HG02884 (cell line): ENCODE data around the gene NAT9.
A peak's percentile ranks its signal among the peaks of the same experiment; 100 is the strongest.

Experiments
- ATAC-seq: cut with Tn5 transposase; IDR thresholded peaks from one replicate; pipeline ENCODE4 v1.9.1; 2021; ENCODE audit warnings: mild to moderate bottlenecking, moderate library complexity; ENCODE audit not compliant: unreplicated experiment

The NAT9 gene

DNA sequence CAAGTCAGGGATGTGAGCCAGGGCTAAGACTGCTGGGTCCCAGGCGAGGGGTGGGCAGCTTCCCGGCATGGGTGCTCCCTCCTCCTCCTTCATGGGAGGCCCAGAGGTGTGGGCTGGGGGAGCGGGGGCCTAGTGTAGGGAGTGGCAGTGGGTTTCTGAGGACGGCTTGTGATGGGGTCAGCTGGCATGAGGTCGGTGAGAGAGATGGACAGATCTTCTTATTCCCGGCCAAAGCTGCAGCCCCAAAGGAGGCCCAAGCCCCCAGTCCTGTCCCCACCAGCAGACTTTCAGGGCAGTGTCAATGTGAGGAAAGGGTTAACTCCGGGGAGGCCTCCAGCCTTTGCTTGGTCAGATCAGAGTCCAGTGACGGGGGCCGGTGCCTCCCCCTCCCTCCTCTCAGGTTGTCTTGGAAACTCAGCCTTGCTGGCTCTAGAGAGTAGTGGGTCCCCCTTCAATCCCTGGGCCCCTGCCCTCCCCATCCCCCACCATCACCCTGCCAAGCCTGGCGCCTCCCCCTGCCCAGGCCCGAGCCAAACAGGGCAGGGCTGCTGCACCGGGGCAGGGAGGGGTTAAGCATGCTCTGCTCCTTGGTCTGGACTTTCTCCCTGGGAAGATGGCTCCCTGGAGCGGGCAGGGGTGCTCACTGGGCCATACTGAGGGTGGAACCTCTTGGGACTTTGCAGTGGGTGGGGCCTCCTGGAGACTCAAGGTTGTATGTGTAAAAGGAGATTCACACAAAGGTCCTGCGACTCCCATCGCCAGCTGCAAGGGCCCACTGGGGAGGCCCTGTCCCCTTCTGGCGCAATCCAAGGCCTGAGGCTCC is 12.4 kb downstream of the NAT9 start:
- ATAC-seq, result no peak

DNA sequence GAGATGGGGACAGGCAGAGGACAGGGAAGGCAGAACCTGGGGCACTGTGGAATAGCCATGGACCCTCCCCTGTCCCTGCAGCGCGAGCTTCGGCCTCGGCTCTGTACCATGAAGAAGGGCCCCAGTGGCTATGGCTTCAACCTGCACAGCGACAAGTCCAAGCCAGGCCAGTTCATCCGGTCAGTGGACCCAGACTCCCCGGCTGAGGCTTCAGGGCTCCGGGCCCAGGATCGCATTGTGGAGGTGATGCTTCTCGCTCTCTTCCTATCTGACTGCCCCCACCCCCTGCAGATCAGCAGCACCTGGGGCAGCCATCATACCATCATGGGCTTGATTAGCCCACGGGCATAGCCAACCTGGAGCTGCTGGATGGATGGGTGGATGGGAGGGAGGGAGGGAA is 14.2 kb downstream of the NAT9 start:
- ATAC-seq, result no peak

DNA sequence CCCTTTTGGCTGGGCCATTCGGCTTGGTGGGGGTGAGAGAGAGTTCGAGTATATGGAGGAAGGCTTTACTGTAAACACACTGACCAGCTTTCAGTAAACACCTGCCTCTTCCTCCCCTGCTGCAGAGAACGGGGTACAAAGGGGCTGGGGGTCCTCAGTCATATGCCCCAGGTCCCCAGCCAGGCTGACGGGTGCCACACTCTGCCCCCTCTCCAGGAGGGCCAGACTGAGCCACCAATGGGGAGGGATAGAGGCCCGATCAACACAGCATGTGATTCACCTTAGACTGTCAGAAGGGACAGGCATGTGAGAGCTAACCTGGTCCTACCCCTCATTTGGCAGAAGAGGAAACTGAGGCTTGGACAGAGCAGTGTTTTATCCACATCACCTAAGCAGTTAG is 14.7 kb downstream of the NAT9 start:
- no peak for ATAC-seq

DNA sequence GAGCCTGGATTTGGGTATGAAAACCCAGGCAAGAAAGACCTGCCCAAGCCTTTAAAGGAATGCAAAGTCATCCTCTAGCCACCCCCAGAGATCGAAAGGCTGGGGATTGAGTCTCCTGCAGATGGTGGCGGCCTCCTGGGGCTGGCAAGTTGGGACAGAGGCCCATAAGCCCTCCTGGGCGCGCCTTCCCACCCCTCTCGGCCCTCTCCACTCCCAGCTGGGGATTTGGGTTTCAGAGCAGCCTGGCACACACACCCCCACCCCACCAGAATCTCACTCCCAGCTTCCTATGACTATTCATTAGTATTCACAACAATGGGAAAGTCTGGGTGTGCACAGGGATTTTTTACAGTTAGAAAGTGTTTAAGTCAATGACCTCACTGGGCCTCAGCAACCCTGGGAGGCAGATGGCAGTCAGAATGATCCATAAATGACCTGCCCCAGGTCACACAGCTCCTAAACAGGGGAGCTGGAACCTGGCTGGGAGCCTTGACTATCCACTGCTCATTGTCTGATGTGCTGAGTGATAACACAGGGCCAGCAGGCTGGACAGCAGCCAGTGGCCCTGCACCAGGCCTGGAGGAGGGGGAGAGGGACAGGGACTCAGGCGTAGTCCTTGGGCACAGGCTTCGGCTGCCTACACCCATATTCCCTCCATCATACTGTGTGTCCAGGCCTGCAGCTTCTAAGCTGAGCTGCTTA is 15.6 kb downstream of the NAT9 start:
- ATAC-seq, result no peak

- no peak for ATAC-seq
Observed at GRCh38 chr17:74759941-74760340, 16.2 kb downstream of the NAT9 start.

- ATAC-seq, result no peak
Observed at GRCh38 chr17:74759243-74759801, 16.8 kb downstream of the NAT9 start.

DNA sequence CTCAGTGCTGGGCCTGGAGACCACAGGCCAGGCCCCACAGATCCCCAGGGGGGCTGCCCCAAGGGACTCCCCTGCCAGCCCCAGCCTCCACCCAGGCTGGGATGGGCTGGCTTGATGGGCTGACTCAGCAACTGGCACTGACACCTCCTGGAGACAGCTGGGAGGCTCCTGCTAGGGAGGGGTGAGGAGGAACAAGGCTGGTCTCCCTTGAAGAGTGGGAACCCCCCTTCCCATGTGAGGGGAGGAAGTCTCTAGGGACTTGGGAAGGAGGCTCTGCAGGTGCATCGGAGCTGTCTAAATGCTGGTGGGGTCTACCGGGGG is 17.3 kb downstream of the NAT9 start:
- no peak for ATAC-seq

GRCh38 chr17:74757931-74758847 is 18.0 kb downstream of the NAT9 start:
- no peak for ATAC-seq

DNA sequence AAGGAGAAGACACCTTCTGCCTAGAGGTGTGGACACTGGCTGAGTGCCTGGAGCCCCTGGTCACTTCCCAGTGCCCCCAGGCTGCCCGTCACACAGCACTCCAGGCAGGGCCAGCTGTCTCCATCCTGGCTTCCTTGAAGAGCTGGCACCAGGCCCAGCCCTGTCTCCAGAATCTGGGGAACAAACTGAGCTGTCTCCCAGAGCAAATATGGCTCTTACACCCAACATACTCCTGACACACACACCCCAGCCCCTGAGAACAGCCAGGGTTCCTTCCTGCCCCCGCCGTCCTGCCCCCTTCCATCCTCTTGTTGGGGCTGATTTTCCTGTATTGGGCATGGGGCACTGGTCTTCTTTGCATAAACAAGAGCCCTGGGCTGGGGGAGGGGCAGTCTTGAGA is 18.6 kb downstream of the NAT9 start:
- no peak for ATAC-seq

DNA sequence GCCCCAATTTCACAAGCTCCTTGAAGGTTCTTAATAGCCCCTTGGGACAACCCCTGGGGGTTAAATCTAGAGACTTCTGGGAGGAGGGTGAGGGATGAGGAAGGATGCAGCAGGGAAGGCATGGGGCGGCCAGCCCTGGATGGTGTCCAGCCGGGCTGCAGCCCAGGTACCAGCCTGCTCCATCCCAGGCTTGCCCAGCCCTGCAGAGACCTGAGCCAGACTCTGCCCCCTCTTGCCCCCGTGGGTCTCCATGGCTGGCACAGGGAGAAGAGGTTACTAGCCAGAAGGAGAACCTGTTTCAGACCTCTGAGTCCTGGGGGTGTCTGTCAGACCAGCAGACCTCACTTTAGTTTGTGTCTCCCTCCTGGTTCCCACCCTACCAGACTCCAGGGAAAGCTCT is 19.3 kb downstream of the NAT9 start:
- no peak for ATAC-seq

- ATAC-seq, result no peak
Observed at GRCh38 chr17:74755533-74755932, 20.6 kb downstream of the NAT9 start.

GRCh38 chr17:74754832-74755231 is 21.3 kb downstream of the NAT9 start:
- ATAC-seq, result no peak

DNA sequence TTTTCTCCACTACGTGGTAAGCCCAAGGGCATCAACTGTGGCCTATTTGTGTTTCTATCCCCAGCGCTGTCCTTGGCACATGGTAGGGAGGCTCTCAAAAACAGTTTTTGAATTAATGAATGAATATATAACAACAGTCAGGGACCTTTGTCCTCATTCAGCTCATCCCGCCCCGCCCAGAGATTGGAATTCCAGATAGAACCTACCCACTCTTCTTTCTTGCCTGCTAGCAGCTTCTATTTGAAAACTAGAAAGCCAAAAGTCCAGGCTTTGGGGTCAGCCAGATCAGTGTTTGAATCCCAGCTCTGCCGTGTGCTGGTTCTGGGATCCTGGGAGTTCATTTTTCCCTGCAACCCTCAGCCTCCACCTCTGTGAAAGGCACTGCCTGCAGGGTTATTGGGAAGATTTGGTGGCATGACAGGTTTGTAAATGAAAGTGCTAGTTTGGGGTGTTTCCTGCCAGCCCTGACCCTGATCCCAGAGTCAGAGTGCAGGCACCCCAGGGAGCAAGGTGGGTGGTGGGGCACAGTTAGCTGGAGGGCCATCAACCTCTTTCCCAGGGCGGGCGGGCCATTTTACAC is 23.2 kb downstream of the NAT9 start:
- ATAC-seq, result no peak

DNA sequence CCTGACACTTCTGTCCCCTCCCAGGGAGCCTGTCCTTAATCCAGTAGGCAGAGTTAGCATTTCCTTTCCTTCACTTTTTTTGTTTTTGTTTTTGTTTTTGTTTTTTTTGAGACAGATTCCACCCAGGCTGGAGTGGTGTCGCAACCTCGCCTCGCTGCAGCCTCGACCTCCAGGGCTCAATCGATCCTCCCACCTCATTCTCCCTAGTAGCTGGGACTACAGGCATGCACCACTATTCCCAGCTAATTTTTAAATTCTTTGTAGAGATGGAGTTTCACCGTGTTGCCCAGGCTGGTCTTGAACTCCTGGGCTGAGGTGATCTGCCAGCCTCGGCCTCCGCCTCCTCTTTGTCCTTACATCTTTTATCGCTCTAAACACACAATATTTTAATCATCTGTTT is 23.7 kb downstream of the NAT9 start:
- no peak for ATAC-seq

- ATAC-seq, result no peak
Observed at GRCh38 chr17:74750327-74751069, 25.6 kb downstream of the NAT9 start.

DNA sequence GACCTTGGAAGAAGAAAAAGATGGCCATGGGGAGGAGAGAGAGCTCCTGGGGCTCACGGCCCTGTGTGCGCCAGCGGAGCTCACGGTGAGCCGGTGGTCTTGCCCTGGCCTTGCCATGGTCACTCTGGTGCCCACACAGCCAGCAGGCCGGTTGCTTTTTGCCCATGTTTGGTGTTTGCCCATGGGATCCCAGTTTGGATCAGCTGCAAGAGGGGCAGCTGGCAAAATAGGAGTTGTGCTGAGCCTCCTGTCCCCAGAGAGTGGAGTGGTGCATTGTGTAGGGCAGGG is 26.2 kb downstream of the NAT9 start:
- ATAC-seq, result no peak

GRCh38 chr17:74749279-74750038 is 26.7 kb downstream of the NAT9 start:
- ATAC-seq, result peak; percentile 4

- peak; percentile 85 for ATAC-seq
Observed at GRCh38 chr17:74748529-74749278, 27.4 kb downstream of the NAT9 start, which contains the start of gene NHERF1. Gene NHERF1 (plus strand): TSS chr17:74748628. CDS start chr17:74748847, 219 bp downstream.

- ATAC-seq, result no peak
Observed at GRCh38 chr17:74748279-74748528, 27.9 kb downstream of the NAT9 start.
